T-helper 2 cell (primary cell): ENCODE results near the gene PCGF3.
A peak's percentile ranks its signal among the peaks of the same experiment; 100 is the strongest.

ENCODE experiments used
- DNase-seq, 5 experiments: peaks; one replicate each; pipeline versions ENCODE4 v3.0.0 to v3.0.0-alpha.2; 2012 to 2022
- total RNA-seq, 2 donors: gene quantifications; one replicate each; lab custom pipeline; 2026; lab: John Stamatoyannopoulos, UW

PCGF3 gene
- 44.0 to 57.7 reads per million in 2 donors for total RNA-seq

GRCh38 chr4:705278-706082 lies at the start of gene PCGF3:
PCGF3 (plus strand) TSS chr4:705832; CDS start chr4:733681, 27,849 bp downstream.
- peak; percentile 86 to 98 (median 96) for DNase-seq

- DNase-seq = no peak
Observed at GRCh38 chr4:656436-657337, 48.9 kb upstream of the PCGF3 start.

GRCh38 chr4:657338-657833 lies 48.2 kb upstream of the PCGF3 start:
- no peak for DNase-seq

- no peak for DNase-seq
Observed at GRCh38 chr4:657834-658667, 47.6 kb upstream of the PCGF3 start.

- DNase-seq = no peak
Observed at GRCh38 chr4:658681-659667, 46.7 kb upstream of the PCGF3 start.

- no peak for DNase-seq
Observed at GRCh38 chr4:659851-660250, 45.8 kb upstream of the PCGF3 start.

- no peak for DNase-seq
Observed at GRCh38 chr4:660401-660800, 45.2 kb upstream of the PCGF3 start.

- no peak for DNase-seq
Observed at GRCh38 chr4:661231-661630, 44.4 kb upstream of the PCGF3 start.

GRCh38 chr4:661881-662761 lies 43.5 kb upstream of the PCGF3 start:
- no peak for DNase-seq

- no peak for DNase-seq
Observed at GRCh38 chr4:663046-663437, 42.6 kb upstream of the PCGF3 start.

- peak; percentile 51 to 89 (median 54) for DNase-seq
Observed at GRCh38 chr4:663438-664428, 41.9 kb upstream of the PCGF3 start.

GRCh38 chr4:664713-665231 lies 40.9 kb upstream of the PCGF3 start:
- DNase-seq = peak in 1 of 5 experiments; percentile 1

GRCh38 chr4:665381-665750 lies 40.3 kb upstream of the PCGF3 start:
- peak in 1 of 5 experiments; percentile 0 for DNase-seq

GRCh38 chr4:665751-666435 lies 39.7 kb upstream of the PCGF3 start:
- peak in 1 of 5 experiments; percentile 3 for DNase-seq

- peak in 1 of 5 experiments; percentile 0 for DNase-seq
Observed at GRCh38 chr4:666436-666810, 39.2 kb upstream of the PCGF3 start.

GRCh38 chr4:666822-667544 lies 38.6 kb upstream of the PCGF3 start:
- DNase-seq = peak in 1 of 5 experiments; percentile 3

- peak in 1 of 5 experiments; percentile 0 for DNase-seq
Observed at GRCh38 chr4:667545-667925, 38.1 kb upstream of the PCGF3 start.
